Suprapubic skin (tissue), 4 donors: ENCODE data around the gene CDON. TPM values are rescaled to one million over a fixed set of nuclear protein-coding genes. Genes with fewer than 3 reads are reported as not detected.
"Not testable (repeated sequence)": the region's sequence is repeated elsewhere in the genome, so short reads cannot be mapped to it uniquely, and the experiment has no call there.

Experiments used
- DNase-seq, 2 donors: peaks; one replicate each; pipeline ENCODE4 v3.0.0-alpha.2; 2019; ENCODE audit warnings: low spot score in 2 of 2
- H3K27ac ChIP-seq: fragments of 200-600 bp; sonication (generic); one replicate; pipeline ENCODE4 v1.5.1; 2019
- H3K27me3 ChIP-seq: fragments of 200-600 bp; sonication (generic); one replicate; pipeline ENCODE4 v1.5.1; 2019
- H3K36me3 ChIP-seq: fragments of 200-600 bp; sonication (generic); one replicate; pipeline ENCODE4 v1.5.1; 2019
- H3K4me1 ChIP-seq: fragments of 200-600 bp; sonication (generic); one replicate; pipeline ENCODE4 v1.5.1; 2019
- H3K4me3 ChIP-seq: fragments of 200-600 bp; sonication (generic); one replicate; pipeline ENCODE4 v1.5.1; 2019; ENCODE audit warnings: mild to moderate bottlenecking
- H3K9me3 ChIP-seq: fragments of 200-600 bp; sonication (generic); one replicate; pipeline ENCODE4 v1.5.1; 2019
- CTCF ChIP-seq, 2 donors: fragments of 200-600 bp in 1 of 2; fragments of 450-650 bp in 1 of 2; sonication (generic) in 1 of 2; IDR thresholded peaks; one replicate each; pipeline ENCODE4 v1.5.1; 2016 to 2019; ENCODE audit warnings: antibody characterized with exemption in 2 of 2, mild to moderate bottlenecking in 1 of 2, moderate library complexity in 1 of 2
- EP300 ChIP-seq: sonication (generic); formaldehyde crosslinking; IDR thresholded peaks from one replicate; pipeline ENCODE4 v1.6.1; 2017; ENCODE audit warnings: antibody characterized with exemption
- POLR2A ChIP-seq, 2 donors: fragments of 450-650 bp; IDR thresholded peaks; one replicate each; pipeline ENCODE4 v1.6.1; 2017; ENCODE audit warnings: antibody characterized with exemption in 2 of 2, mild to moderate bottlenecking in 2 of 2, moderate library complexity in 2 of 2
- POLR2AphosphoS5 ChIP-seq, 3 donors: sonication (generic); formaldehyde crosslinking; IDR thresholded peaks; one replicate each; pipeline ENCODE4 v1.6.1; 2017; ENCODE audit warnings: antibody characterized with exemption in 3 of 3
- WGBS: methylation state at CpG from one replicate; pipeline ENCODE4 v1.1.5; 2018; 5-methylcytosine and 5-hydroxymethylcytosine counted together
- total RNA-seq, 4 donors: library from RNA; depleted of rRNA; stranded (reverse); fragments of >200 nt; gene quantifications; one replicate each; pipeline ENCODE4 v1.1.0, GENCODE V29; 2016

CDON gene
- total RNA-seq, 4 donors from 2014 or later: 27.6 to 67.4 (median 43.1) TPM

GRCh38 chr11:126032375-126032774 lies 30.3 kb downstream of the CDON start:
- no peaks in the 10 kb centered on the region for H3K36me3 ChIP-seq
- peaks cover 25% of the 10 kb centered on the region for H3K4me1 ChIP-seq
- 76% methylated on average over 7 of the region's 7 CpGs for WGBS
- no peak overlapping the region for H3K4me3 ChIP-seq
- H3K9me3 ChIP-seq: no peaks in the 10 kb centered on the region
- H3K27me3 ChIP-seq: no peaks in the 10 kb centered on the region
- H3K27ac ChIP-seq: no peak overlapping the region
- no peak for DNase-seq
- no peak for TF ChIP-seq EP300
- no peak for TF ChIP-seq POLR2A (IDR thresholded peaks at IDR 0.05)
- no peak for TF ChIP-seq POLR2AphosphoS5 (IDR thresholded peaks at IDR 0.05)
- TF ChIP-seq CTCF (IDR thresholded peaks at IDR 0.05): no peak

- Histone ChIP-seq H3K27me3 (no peaks in the 10 kb centered on the region), H3K27ac (peak overlapping the region; percentile 42), H3K4me3 (no peak overlapping the region), H3K36me3 (no peaks in the 10 kb centered on the region), H3K4me1 (peaks cover 24% of the 10 kb centered on the region), H3K9me3 (no peaks in the 10 kb centered on the region)
- DNase-seq: no peak
- TF ChIP-seq EP300: no peak
- no peak for TF ChIP-seq POLR2A (IDR thresholded peaks at IDR 0.05)
- no peak for TF ChIP-seq CTCF (IDR thresholded peaks at IDR 0.05)
- TF ChIP-seq POLR2AphosphoS5 (IDR thresholded peaks at IDR 0.05): no peak
- WGBS: 89% methylated on average over 2 of the region's 2 CpGs
Observed at GRCh38 chr11:126029805-126030204, 32.9 kb downstream of the CDON start.

GRCh38 chr11:126029237-126029636 lies 33.4 kb downstream of the CDON start:
- Histone ChIP-seq H3K9me3 (no peaks in the 10 kb centered on the region), H3K4me3 (no peak overlapping the region), H3K36me3 (no peaks in the 10 kb centered on the region), H3K4me1 (peaks cover 18% of the 10 kb centered on the region), H3K27ac (peak overlapping the region; percentile 42), H3K27me3 (no peaks in the 10 kb centered on the region)
- TF ChIP-seq EP300 (no peak), POLR2AphosphoS5 (IDR thresholded peaks at IDR 0.05) (no peak), POLR2A (IDR thresholded peaks at IDR 0.05) (no peak), CTCF (IDR thresholded peaks at IDR 0.05) (no peak)
- DNase-seq: no peak
- 73% methylated on average over 4 of the region's 4 CpGs for WGBS

GRCh38 chr11:126028534-126028933 lies 34.1 kb downstream of the CDON start:
- H3K27me3 ChIP-seq, DNase-seq, H3K36me3 ChIP-seq, H3K4me3 ChIP-seq, H3K9me3 ChIP-seq, H3K27ac ChIP-seq: not testable (repeated sequence)
- peaks cover 11% of the 10 kb centered on the region for H3K4me1 ChIP-seq
- WGBS: 74% methylated on average over 3 of the region's 3 CpGs

- no peak for DNase-seq
- TF ChIP-seq CTCF (IDR thresholded peaks at IDR 0.05): no peak
- TF ChIP-seq POLR2A (IDR thresholded peaks at IDR 0.05): no peak
- TF ChIP-seq EP300: no peak
- TF ChIP-seq POLR2AphosphoS5 (IDR thresholded peaks at IDR 0.05): no peak
- peaks cover 5% of the 10 kb centered on the region for H3K4me1 ChIP-seq
- H3K36me3 ChIP-seq: no peaks in the 10 kb centered on the region
- no peak overlapping the region for H3K27ac ChIP-seq
- no peaks in the 10 kb centered on the region for H3K9me3 ChIP-seq
- no peaks in the 10 kb centered on the region for H3K27me3 ChIP-seq
- WGBS: 38% methylated on average over 2 of the region's 2 CpGs
- no peak overlapping the region for H3K4me3 ChIP-seq
Observed at GRCh38 chr11:126026579-126026978, 36.1 kb downstream of the CDON start.

GRCh38 chr11:126025822-126026221 lies 36.8 kb downstream of the CDON start:
- Histone ChIP-seq H3K9me3 (no peaks in the 10 kb centered on the region), H3K36me3 (no peaks in the 10 kb centered on the region), H3K4me1 (peaks cover 5% of the 10 kb centered on the region), H3K27me3 (no peaks in the 10 kb centered on the region), H3K4me3 (no peak overlapping the region), H3K27ac (no peak overlapping the region)
- DNase-seq: no peak
- 97% methylated on average over 1 of the region's 1 CpG for WGBS
- no peak for TF ChIP-seq POLR2A (IDR thresholded peaks at IDR 0.05)
